Activated CD8-positive, alpha-beta memory T cell treated with anti-CD3 and anti-CD28 coated beads, Interleukin-2, amount 50 U/mL, for 24 hours (primary cell): ENCODE data around the gene FTL.

Experiments used
- DNase-seq: peaks from one replicate; pipeline ENCODE4 v3.0.0-alpha.2; 2020; ENCODE audit errors: extremely low read depth

FTL gene

GRCh38 chr19:48965806-48966540 is 864 bp downstream of the FTL start:
- peak; percentile 73 for DNase-seq

- DNase-seq = no peak
Observed at GRCh38 chr19:48966541-48967345, 1.6 kb downstream of the FTL start.

GRCh38 chr19:48967346-48968178 is 2.5 kb downstream of the FTL start:
- no peak for DNase-seq

GRCh38 chr19:48968179-48968661 is 3.1 kb downstream of the FTL start:
- no peak for DNase-seq

- no peak for DNase-seq
Observed at GRCh38 chr19:48968813-48969218, 3.7 kb downstream of the FTL start.

- DNase-seq = no peak
Observed at GRCh38 chr19:48969276-48970138, 4.4 kb downstream of the FTL start.

GRCh38 chr19:48970139-48970766 is 5.1 kb downstream of the FTL start:
- DNase-seq = no peak

GRCh38 chr19:48970923-48971395 is 5.8 kb downstream of the FTL start:
- DNase-seq = peak; percentile 72

GRCh38 chr19:48975947-48976847 is 11.1 kb downstream of the FTL start:
- no peak for DNase-seq

GRCh38 chr19:48977061-48977460 is 12.0 kb downstream of the FTL start:
- no peak for DNase-seq

- no peak for DNase-seq
Observed at GRCh38 chr19:48982280-48982679, 17.2 kb downstream of the FTL start.

GRCh38 chr19:48985711-48986110 is 20.6 kb downstream of the FTL start:
- DNase-seq = no peak

- no peak for DNase-seq
Observed at GRCh38 chr19:48986211-48986610, 21.1 kb downstream of the FTL start.

GRCh38 chr19:48987323-48987722 is 22.2 kb downstream of the FTL start:
- DNase-seq = no peak

GRCh38 chr19:48988286-48988685 is 23.2 kb downstream of the FTL start:
- no peak for DNase-seq

- DNase-seq = no peak
Observed at GRCh38 chr19:48988860-48989259, 23.8 kb downstream of the FTL start.

GRCh38 chr19:48989701-48990291 is 24.7 kb downstream of the FTL start:
- DNase-seq = no peak

GRCh38 chr19:48990400-48990799 is 25.3 kb downstream of the FTL start:
- no peak for DNase-seq

GRCh38 chr19:48991011-48991609 is 26.0 kb downstream of the FTL start:
- DNase-seq = no peak
